ENCODE data around the gene IRF7.

- TF ChIP-seq, protein P1, sequence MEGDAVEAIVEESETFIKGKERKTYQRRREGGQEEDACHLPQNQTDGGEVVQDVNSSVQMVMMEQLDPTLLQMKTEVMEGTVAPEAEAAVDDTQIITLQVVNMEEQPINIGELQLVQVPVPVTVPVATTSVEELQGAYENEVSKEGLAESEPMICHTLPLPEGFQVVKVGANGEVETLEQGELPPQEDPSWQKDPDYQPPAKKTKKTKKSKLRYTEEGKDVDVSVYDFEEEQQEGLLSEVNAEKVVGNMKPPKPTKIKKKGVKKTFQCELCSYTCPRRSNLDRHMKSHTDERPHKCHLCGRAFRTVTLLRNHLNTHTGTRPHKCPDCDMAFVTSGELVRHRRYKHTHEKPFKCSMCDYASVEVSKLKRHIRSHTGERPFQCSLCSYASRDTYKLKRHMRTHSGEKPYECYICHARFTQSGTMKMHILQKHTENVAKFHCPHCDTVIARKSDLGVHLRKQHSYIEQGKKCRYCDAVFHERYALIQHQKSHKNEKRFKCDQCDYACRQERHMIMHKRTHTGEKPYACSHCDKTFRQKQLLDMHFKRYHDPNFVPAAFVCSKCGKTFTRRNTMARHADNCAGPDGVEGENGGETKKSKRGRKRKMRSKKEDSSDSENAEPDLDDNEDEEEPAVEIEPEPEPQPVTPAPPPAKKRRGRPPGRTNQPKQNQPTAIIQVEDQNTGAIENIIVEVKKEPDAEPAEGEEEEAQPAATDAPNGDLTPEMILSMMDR (IDR thresholded peaks at IDR 0.05): no peak
- TF ChIP-seq POLR2AphosphoS5 (IDR thresholded peaks at IDR 0.05): no peak
Measured at GRCh38 chr11:587978-588380, 27.8 kb downstream of the IRF7 start.

Data from transverse colon (tissue), 4 donors.